Natural killer cell (primary cell): ENCODE data around the gene PRKG1. TPM values are rescaled to one million over a fixed set of nuclear protein-coding genes. Genes with fewer than 3 reads are reported as not detected.

Source experiments
- ATAC-seq, 3 donors: fragments of 150-1000 bp in 2 of 3; fragments of 200-7000 bp in 1 of 3; cut with Tn5 transposase; 1 replicate in 1 of 3; 2 replicates in 2 of 3; pipeline ENCODE4 v1.10.0; 2021; ENCODE audit warnings: mild to moderate bottlenecking in 2 of 3, moderate library complexity in 2 of 3
- DNase-seq, 2 donors: peaks; one replicate each; pipeline versions ENCODE4 v3.0.0 to v3.0.0-alpha.2; 2013 to 2021; ENCODE audit warnings: mixed read lengths in 1 of 2
- H3K27ac ChIP-seq: one replicate; pipeline ENCODE4 v1.5.1; 2013; ENCODE audit warnings: mild to moderate bottlenecking, low read length
- H3K27me3 ChIP-seq: one replicate; pipeline ENCODE4 v1.6.1; 2013; ENCODE audit warnings: low read length; ENCODE audit not compliant: control insufficient read depth, insufficient read depth
- H3K36me3 ChIP-seq: one replicate; pipeline ENCODE4 v1.6.1; 2013; ENCODE audit warnings: low read length; ENCODE audit not compliant: control insufficient read depth, insufficient read depth
- H3K4me1 ChIP-seq: one replicate; pipeline ENCODE4 v1.6.1; 2013; ENCODE audit warnings: low read length; ENCODE audit not compliant: control insufficient read depth, insufficient read depth
- H3K4me3 ChIP-seq: one replicate; pipeline ENCODE4 v1.5.1; 2013; ENCODE audit warnings: low read length
- H3K9me3 ChIP-seq: one replicate; pipeline ENCODE4 v1.6.1; 2013; ENCODE audit warnings: low read length; ENCODE audit not compliant: control insufficient read depth, insufficient read depth
- H3K27ac Mint-ChIP-seq, 2 donors: one replicate each; pipeline ENCODE4 v1.8.0; 2022; ENCODE audit warnings: mild to moderate bottlenecking in 2 of 2, mixed read lengths in 2 of 2, moderate library complexity in 1 of 2
- H3K27me3 Mint-ChIP-seq, 2 donors: one replicate each; pipeline ENCODE4 v1.8.0; 2022; ENCODE audit warnings: low read depth in 2 of 2, mixed read lengths in 2 of 2
- H3K36me3 Mint-ChIP-seq: one replicate; pipeline ENCODE4 v1.8.0; 2022; ENCODE audit warnings: mixed read lengths
- H3K4me1 Mint-ChIP-seq, 2 donors: one replicate each; pipeline ENCODE4 v1.8.0; 2022; ENCODE audit warnings: mixed read lengths in 2 of 2
- H3K4me3 Mint-ChIP-seq: one replicate; pipeline ENCODE4 v1.8.0; 2022; ENCODE audit warnings: mild to moderate bottlenecking, moderate library complexity, mixed read lengths
- H3K9me3 Mint-ChIP-seq, 2 donors: one replicate each; pipeline ENCODE4 v1.8.0; 2022; ENCODE audit warnings: mixed read lengths in 2 of 2
- CTCF ChIP-seq: fragments of 200-600 bp; IDR thresholded peaks from one replicate; pipeline ENCODE4 v1.8.0; 2022; ENCODE audit warnings: antibody characterized with exemption
- WGBS: methylation state at CpG from one replicate; pipeline ENCODE4 v1.1.7; 2013; ENCODE audit warnings: missing lambda C conversion rate; ENCODE audit not compliant: insufficient coverage; 5-methylcytosine and 5-hydroxymethylcytosine counted together
- intact Hi-C: fragments of 100-400 bp; cut with micrococcal nuclease; formaldehyde crosslinking; loops from one replicate; pipeline ENCODE4 v1.14.2; 2022
- total RNA-seq, 4 donors: library from RNA; stranded (reverse); fragments of 120-200 nt in 1 of 4; gene quantifications; one replicate each; pipeline versions ENCODE4 v1.2.3 to v1.2.4, GENCODE V29; 2013 to 2022

The PRKG1 gene
- total RNA-seq, 3 donors from 2014 or later (not counting 1 experiment from before 2014, with no cell fraction given) = 0.23 to 0.41 (median 0.35) TPM

- intact Hi-C loops = no loop called here
- DNase-seq (no peak), ATAC-seq (no peak)
- Mint-ChIP-seq H3K36me3 (no peaks in the 10 kb centered on the region), H3K4me3 (no peak overlapping the region), H3K9me3 (no peaks in the 10 kb centered on the region), H3K4me1 (no peaks in the 10 kb centered on the region), H3K27ac (no peak overlapping the region), H3K27me3 (no peaks in the 10 kb centered on the region)
- Histone ChIP-seq H3K27me3 (no peaks in the 10 kb centered on the region), H3K27ac (no peak overlapping the region), H3K4me3 (no peak overlapping the region), H3K36me3 (no peaks in the 10 kb centered on the region), H3K9me3 (no peaks in the 10 kb centered on the region), H3K4me1 (no peaks in the 10 kb centered on the region)
- TF ChIP-seq CTCF = no peak
- no CpG with 5 or more reads among the region's 1 CpG for WGBS
Observed at GRCh38 chr10:51124852-51125251, 50.6 kb downstream of the PRKG1 start.

GRCh38 chr10:51125518-51125917, 51.2 kb downstream of the PRKG1 start:
- Mint-ChIP-seq H3K4me3 (no peak overlapping the region), H3K36me3 (no peaks in the 10 kb centered on the region), H3K9me3 (no peaks in the 10 kb centered on the region), H3K27me3 (no peaks in the 10 kb centered on the region), H3K4me1 (no peaks in the 10 kb centered on the region), H3K27ac (no peak overlapping the region)
- intact Hi-C loops = no loop called here
- no peaks in the 10 kb centered on the region for H3K27me3 ChIP-seq
- 92% methylated on average over 1 of the region's 2 CpGs for WGBS
- no peaks in the 10 kb centered on the region for H3K36me3 ChIP-seq
- no peak for TF ChIP-seq CTCF
- no peaks in the 10 kb centered on the region for H3K9me3 ChIP-seq
- DNase-seq (no peak), ATAC-seq (no peak)
- H3K4me3 ChIP-seq = no peak overlapping the region
- no peak overlapping the region for H3K27ac ChIP-seq
- H3K4me1 ChIP-seq = no peaks in the 10 kb centered on the region

- 71% methylated on average over 2 of the region's 2 CpGs for WGBS
- no peak for TF ChIP-seq CTCF
- Histone ChIP-seq H3K9me3 (no peaks in the 10 kb centered on the region), H3K4me1 (no peaks in the 10 kb centered on the region), H3K27ac (no peak overlapping the region), H3K27me3 (no peaks in the 10 kb centered on the region), H3K4me3 (no peak overlapping the region), H3K36me3 (no peaks in the 10 kb centered on the region)
- Mint-ChIP-seq H3K4me1 (no peaks in the 10 kb centered on the region), H3K27me3 (no peaks in the 10 kb centered on the region), H3K27ac (no peak overlapping the region), H3K9me3 (no peaks in the 10 kb centered on the region), H3K4me3 (no peak overlapping the region), H3K36me3 (no peaks in the 10 kb centered on the region)
- intact Hi-C loops = no loop called here
- ATAC-seq (no peak), DNase-seq (no peak)
Observed at GRCh38 chr10:51129946-51130544, 55.8 kb downstream of the PRKG1 start.
